ENCODE data around the gene SIGLEC15.
A peak's percentile ranks its signal among the peaks of the same experiment; 100 is the strongest.
"Not testable (repeated sequence)": the region's sequence is repeated elsewhere in the genome, so short reads cannot be mapped to it uniquely, and the experiment has no call there.

SIGLEC15 gene

GRCh38 chr18:45820106-45820745, 5.2 kb upstream of the SIGLEC15 start:
- no peak for DNase-seq

GRCh38 chr18:45821026-45821425, 4.4 kb upstream of the SIGLEC15 start:
- DNase-seq = no peak

GRCh38 chr18:45821711-45822110, 3.8 kb upstream of the SIGLEC15 start:
- no peak for DNase-seq

GRCh38 chr18:45826084-45826483, 609 bp downstream of the SIGLEC15 start:
- DNase-seq = no peak

- DNase-seq = not testable (repeated sequence)
Measured at GRCh38 chr18:45826716-45827115, 1.2 kb downstream of the SIGLEC15 start.

GRCh38 chr18:45828917-45829811, 3.7 kb downstream of the SIGLEC15 start:
- no peak for DNase-seq

- no peak for DNase-seq
Measured at GRCh38 chr18:45829855-45830254, 4.4 kb downstream of the SIGLEC15 start.

GRCh38 chr18:45830917-45831316, 5.4 kb downstream of the SIGLEC15 start:
- no peak for DNase-seq

- no peak for DNase-seq
Measured at GRCh38 chr18:45833846-45834245, 8.4 kb downstream of the SIGLEC15 start.

GRCh38 chr18:45834306-45834705, 8.8 kb downstream of the SIGLEC15 start:
- DNase-seq = no peak

- DNase-seq = no peak
Measured at GRCh38 chr18:45835057-45835636, 9.7 kb downstream of the SIGLEC15 start.

- DNase-seq = no peak
Measured at GRCh38 chr18:45836242-45837205, 11.0 kb downstream of the SIGLEC15 start.

GRCh38 chr18:45837283-45838070, 12.0 kb downstream of the SIGLEC15 start:
- peak; percentile 24 to 38 for DNase-seq

- DNase-seq = no peak
Measured at GRCh38 chr18:45838302-45839070, 13.0 kb downstream of the SIGLEC15 start.

GRCh38 chr18:45839414-45840395, 14.2 kb downstream of the SIGLEC15 start:
- DNase-seq = no peak

- DNase-seq = no peak
Measured at GRCh38 chr18:45841060-45841764, 15.7 kb downstream of the SIGLEC15 start.

- DNase-seq = no peak
Measured at GRCh38 chr18:45841765-45842442, 16.4 kb downstream of the SIGLEC15 start.

GRCh38 chr18:45843019-45843418, 17.5 kb downstream of the SIGLEC15 start:
- DNase-seq = no peak

Measured in stimulated activated CD4-positive, alpha-beta T cell treated with anti-CD3 and anti-CD28 coated beads, Interleukin-2, amount 100 ng/mL, for 48 hours (primary cell).